Daoy (cell line): ENCODE data around the gene FXYD3. TPM values are rescaled to one million over a fixed set of nuclear protein-coding genes. Genes with fewer than 3 reads are reported as not detected.

Experiments used
- DNase-seq: peaks from one replicate; pipeline ENCODE4 v3.0.0-alpha.2; 2015; ENCODE audit warnings: low read depth
- total RNA-seq: library from RNA; depleted of rRNA; stranded (reverse); fragments of >200 nt; shearing (Covaris generic); gene quantifications from 2 replicates; pipeline ENCODE4 v1.2.3, GENCODE V29; 2014

Gene FXYD3
- total RNA-seq, 1 experiment from 2014 or later: not detected

- no peak for DNase-seq
Observed at GRCh38 chr19:35106291-35106583, 9.4 kb upstream of the FXYD3 start.

- DNase-seq: no peak
Observed at GRCh38 chr19:35106898-35107541, 8.6 kb upstream of the FXYD3 start.

- peak; percentile 36 for DNase-seq
Observed at GRCh38 chr19:35107545-35107944, 8.1 kb upstream of the FXYD3 start.

- DNase-seq: no peak
Observed at GRCh38 chr19:35108730-35109129, 6.9 kb upstream of the FXYD3 start.

- peak; percentile 50 for DNase-seq
Observed at GRCh38 chr19:35109395-35110112, 6.1 kb upstream of the FXYD3 start.

- DNase-seq: no peak
Observed at GRCh38 chr19:35110974-35111373, 4.6 kb upstream of the FXYD3 start.

- DNase-seq: no peak
Observed at GRCh38 chr19:35112995-35113688, 2.5 kb upstream of the FXYD3 start.

- peak; percentile 63 for DNase-seq
Observed at GRCh38 chr19:35114353-35115176, 1.1 kb upstream of the FXYD3 start.

GRCh38 chr19:35116072-35116801 lies 614 bp downstream of the FXYD3 start:
- no peak for DNase-seq

- DNase-seq: no peak
Observed at GRCh38 chr19:35117116-35117515, 1.5 kb downstream of the FXYD3 start.

GRCh38 chr19:35117799-35118198 lies 2.2 kb downstream of the FXYD3 start:
- DNase-seq: no peak

- DNase-seq: no peak
Observed at GRCh38 chr19:35118268-35119020, 2.8 kb downstream of the FXYD3 start.

GRCh38 chr19:35119091-35119490 lies 3.5 kb downstream of the FXYD3 start:
- no peak for DNase-seq

- no peak for DNase-seq
Observed at GRCh38 chr19:35119578-35120155, 4.0 kb downstream of the FXYD3 start.

GRCh38 chr19:35120492-35120891 lies 4.9 kb downstream of the FXYD3 start:
- peak; percentile 84 for DNase-seq

GRCh38 chr19:35120898-35121297 lies 5.3 kb downstream of the FXYD3 start:
- DNase-seq: peak; percentile 42

- DNase-seq: no peak
Observed at GRCh38 chr19:35122687-35123551, 7.3 kb downstream of the FXYD3 start.

GRCh38 chr19:35123573-35123972 lies 8.0 kb downstream of the FXYD3 start:
- peak; percentile 72 for DNase-seq
